Measurements from ENCODE around the gene MAFG. TPM values are rescaled to one million over a fixed set of nuclear protein-coding genes. Genes with fewer than 3 reads are reported as not detected.

MAFG gene
- total and polyA plus RNA-seq, 10 donors: 3.2 to 41.4 (median 23.4) TPM

GRCh38 chr17:81899514-81900166, 27.9 kb downstream of the MAFG start:
- WGBS, 5 donors: 90 to 97% (median 94%) methylated on average over 15 to 22 of the region's 22 CpGs
- intact Hi-C loops (cut with DNase I; ENCODE audit: low total_unique reads): no loop called here
- Histone ChIP-seq H3K9me3 (no peaks in the 10 kb centered on the region), H3K27me3 (replicated peaks in 1 of 7) (peaks cover 0 to 29% (median 16%) of the 10 kb centered on the region in 7 donors), H3K36me3 (peaks cover 0 to 79% (median 61%) of the 10 kb centered on the region in 6 donors), H3K27ac (no peak overlapping the region), H3K4me3 (no peak overlapping the region), H3K4me1 (peaks cover 0 to 24% (median 18%) of the 10 kb centered on the region in 6 donors)
- DNase-seq: no peak
- TF ChIP-seq CTCF (IDR thresholded peaks at IDR 0.05 in 8 of 11, conservative IDR thresholded peaks at IDR 0.05 in 3 of 11) (no peak), POLR2A (IDR thresholded peaks at IDR 0.05) (no peak), POLR2AphosphoS5 (IDR thresholded peaks at IDR 0.05) (no peak)

DNA sequence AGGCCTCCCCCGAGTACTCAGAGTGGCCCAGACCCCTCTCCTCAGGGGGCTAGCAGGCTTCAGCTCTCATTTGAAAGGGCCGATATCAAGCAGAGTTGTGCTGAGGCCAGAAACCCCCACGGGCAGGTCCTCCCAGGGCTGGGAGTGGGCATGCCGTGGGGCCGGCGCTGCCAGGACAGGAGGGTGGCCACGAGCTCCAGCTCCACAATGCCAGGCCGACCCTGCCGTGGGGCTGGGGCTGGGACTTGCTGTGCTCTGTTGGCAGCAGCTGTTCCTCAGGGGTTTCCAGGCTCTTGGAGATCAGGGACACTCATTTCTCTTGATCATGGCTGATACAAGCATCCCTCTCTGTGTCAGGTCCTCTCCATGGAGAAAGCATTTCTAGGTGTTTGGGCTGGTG, 28.6 kb downstream of the MAFG start:
- H3K4me3 ChIP-seq: no peak overlapping the region
- TF ChIP-seq POLR2AphosphoS5 (IDR thresholded peaks at IDR 0.05) (peak in 1 of 3 donors; percentile 13), POLR2A (IDR thresholded peaks at IDR 0.05) (no peak)
- peaks cover 0 to 29% (median 16%) of the 10 kb centered on the region in 7 donors for H3K27me3 ChIP-seq (replicated peaks in 1 of 7)
- WGBS, 5 donors: 69 to 100% (median 95%) methylated on average over 2 to 9 of the region's 9 CpGs
- H3K36me3 ChIP-seq: peaks cover 0 to 79% (median 64%) of the 10 kb centered on the region in 6 donors
- H3K4me1 ChIP-seq: peaks cover 0 to 28% (median 18%) of the 10 kb centered on the region in 6 donors
- intact Hi-C loops (cut with DNase I; ENCODE audit: low total_unique reads): no loop called here
- no peaks in the 10 kb centered on the region for H3K9me3 ChIP-seq
- H3K27ac ChIP-seq: no peak overlapping the region
- DNase-seq: no peak

GRCh38 chr17:81898029-81898866, 29.3 kb downstream of the MAFG start:
- H3K36me3 ChIP-seq: peaks cover 0 to 79% (median 67%) of the 10 kb centered on the region in 6 donors
- intact Hi-C loops (cut with DNase I; ENCODE audit: low total_unique reads): no loop called here
- H3K4me1 ChIP-seq: peaks cover 0 to 32% (median 18%) of the 10 kb centered on the region in 6 donors
- peaks cover 0 to 26% (median 16%) of the 10 kb centered on the region in 7 donors for H3K27me3 ChIP-seq (replicated peaks in 1 of 7)
- no peak for DNase-seq
- H3K4me3 ChIP-seq: no peak overlapping the region
- WGBS, 5 donors: 90 to 97% (median 93%) methylated on average over 16 to 19 of the region's 19 CpGs
- no peak overlapping the region for H3K27ac ChIP-seq
- no peaks in the 10 kb centered on the region for H3K9me3 ChIP-seq
- no peak for TF ChIP-seq POLR2AphosphoS5 (IDR thresholded peaks at IDR 0.05)
- no peak for TF ChIP-seq POLR2A (IDR thresholded peaks at IDR 0.05)
- no peak for TF ChIP-seq CTCF (IDR thresholded peaks at IDR 0.05 in 8 of 11, conservative IDR thresholded peaks at IDR 0.05 in 3 of 11)

DNA sequence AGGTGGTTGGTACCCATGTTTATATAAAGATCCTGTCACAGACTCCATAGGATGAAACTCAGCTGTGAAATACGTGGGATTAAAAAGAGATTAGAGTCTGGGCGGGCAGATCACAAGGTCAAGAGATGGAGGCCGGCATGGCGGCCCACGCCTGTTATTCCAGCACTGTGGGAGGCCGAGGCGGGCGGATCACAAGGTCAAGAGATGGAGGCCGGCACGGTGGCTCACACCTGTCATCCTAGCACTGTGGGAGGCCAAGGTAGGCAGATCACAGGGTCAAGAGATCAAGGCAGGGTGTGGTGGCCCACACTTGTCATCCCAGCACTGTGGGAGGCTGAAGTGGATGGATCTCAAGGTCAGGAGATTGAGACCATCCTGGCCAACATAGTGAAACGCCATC, 32.1 kb downstream of the MAFG start:
- no peak for DNase-seq
- no peak overlapping the region for H3K27ac ChIP-seq
- no peak overlapping the region for H3K4me3 ChIP-seq
- H3K9me3 ChIP-seq: no peaks in the 10 kb centered on the region
- intact Hi-C loops (cut with DNase I; ENCODE audit: low total_unique reads): no loop called here
- peaks cover 0 to 72% (median 63%) of the 10 kb centered on the region in 6 donors for H3K36me3 ChIP-seq
- TF ChIP-seq POLR2AphosphoS5 (IDR thresholded peaks at IDR 0.05) (no peak), CTCF (IDR thresholded peaks at IDR 0.05 in 8 of 11, conservative IDR thresholded peaks at IDR 0.05 in 3 of 11) (no peak), POLR2A (IDR thresholded peaks at IDR 0.05) (no peak)
- peaks cover 5 to 32% (median 19%) of the 10 kb centered on the region in 6 donors for H3K4me1 ChIP-seq
- H3K27me3 ChIP-seq (replicated peaks in 1 of 7): no peaks in the 10 kb centered on the region
- WGBS, 5 donors: 86 to 92% (median 91%) methylated on average over 11 of the region's 11 CpGs
